HCT116 (cell line): ENCODE measurements around the gene ARHGAP23. TPM values are rescaled to one million over a fixed set of nuclear protein-coding genes. Genes with fewer than 3 reads are reported as not detected.

ENCODE experiments used
- ATAC-seq: fragments of 200-7000 bp; cut with Tn5 transposase; 2 replicates; pipeline ENCODE4 v1.9.1; 2020; ENCODE audit warnings: mild to moderate bottlenecking, moderate library complexity
- BruUV-seq: library from RNA; stranded (reverse); fragments of 400-500 nt; replicated peaks from 2 replicates; lab custom pipeline; 2021; lab: Mats Ljungman, UMichigan
- CTCF ChIA-PET: fragments of 300-600 bp; sonication (Branson Sonifier 250); formaldehyde crosslinking; loops from one replicate; lab custom pipeline; 2021; ENCODE audit warnings: antibody characterized with exemption; lab: Charles Lee
- POLR2A ChIA-PET: fragments of 300-600, 350-600 bp; sonication (Branson Sonifier 250); formaldehyde crosslinking; loops from one replicate; lab custom pipeline; 2021; ENCODE audit warnings: antibody characterized with exemption; lab: Charles Lee
- RAD21 ChIA-PET, 2 experiments: fragments of 300-600 bp; sonication (Branson Sonifier 250); formaldehyde crosslinking; loops; one replicate each; lab custom pipeline; 2023; ENCODE audit warnings: low total read pairs in 2 of 2; ENCODE audit not compliant: uncharacterized antibody in 2 of 2, unreplicated experiment in 2 of 2, low non-redundant PET in 1 of 2; lab: Charles Lee
- DNase-seq: peaks from one replicate; pipeline ENCODE4 v3.0.0-alpha.2; 2010; ENCODE audit warnings: low read depth, low spot score
- H2AFZ ChIP-seq: fragments of 200-600 bp; shearing (Covaris generic), sonication (generic); 2 replicates; pipeline ENCODE4 v1.6.1; 2017; ENCODE audit warnings: low read depth, mixed run types, mixed read lengths, antibody characterized with exemption, low read length; ENCODE audit not compliant: poor library complexity, severe bottlenecking
- H3K27ac ChIP-seq: 2 replicates; pipeline ENCODE4 v1.5.1; 2012; ENCODE audit warnings: low read depth, low read length
- H3K27me3 ChIP-seq: fragments of 200-600 bp; sonication (generic); 2 replicates; pipeline ENCODE4 v1.6.1; 2016; ENCODE audit warnings: mixed run types, low read length, mixed read lengths; ENCODE audit not compliant: insufficient read depth
- H3K36me3 ChIP-seq, 2 experiments: fragments of 200-500 bp in 1 of 2; fragments of 200-600 bp in 1 of 2; sonication (Bioruptor generic) in 1 of 2; sonication (generic) in 1 of 2; 2 replicates each; pipeline versions ENCODE4 v1.5.1 to v1.6.1; 2014 to 2016; ENCODE audit warnings: low read length in 2 of 2, inconsistent platforms in 1 of 2, mixed read lengths in 1 of 2, mixed run types in 1 of 2; ENCODE audit not compliant: insufficient read depth in 2 of 2, control insufficient read depth in 1 of 2
- H3K4me1 ChIP-seq, 2 experiments: fragments of 200-600 bp in 1 of 2; sonication (generic) in 1 of 2; 2 replicates each; pipeline versions ENCODE4 v1.5.1 to v1.6.1; 2012 to 2017; ENCODE audit warnings: low read length in 2 of 2, inconsistent platforms in 1 of 2, mild to moderate bottlenecking in 1 of 2, mixed read lengths in 1 of 2, mixed run types in 1 of 2, moderate library complexity in 1 of 2; ENCODE audit not compliant: insufficient read depth in 2 of 2, control insufficient read depth in 1 of 2
- H3K4me2 ChIP-seq: fragments of 200-600 bp; sonication (generic); 2 replicates; pipeline ENCODE4 v1.6.1; 2017; ENCODE audit warnings: mixed run types, low read length, mixed read lengths
- H3K4me3 ChIP-seq, 2 experiments: fragments of 200-600 bp in 1 of 2; sonication (generic) in 1 of 2; replicated peaks in 1 of 2; 2 replicates each; pipeline ENCODE4 v1.5.1; 2011 to 2016; ENCODE audit warnings: low read length in 2 of 2, control low read depth in 1 of 2, low read depth in 1 of 2, mild to moderate bottlenecking in 1 of 2, mixed read lengths in 1 of 2, mixed run types in 1 of 2
- H3K79me2 ChIP-seq: fragments of 200-600 bp; sonication (generic); 2 replicates; pipeline ENCODE4 v1.6.1; 2017; ENCODE audit warnings: mild to moderate bottlenecking, mixed run types, low read length, moderate library complexity, mixed read lengths; ENCODE audit not compliant: insufficient read depth
- H3K9ac ChIP-seq: fragments of 200-600 bp; sonication (generic); 2 replicates; pipeline ENCODE4 v1.6.1; 2016; ENCODE audit warnings: low read length, mixed read lengths
- H3K9me2 ChIP-seq: fragments of 200-600 bp; sonication (generic), shearing (Covaris generic); 2 replicates; pipeline ENCODE4 v1.6.1; 2017; ENCODE audit warnings: mixed run types, mild to moderate bottlenecking, moderate library complexity; ENCODE audit not compliant: insufficient read depth
- H3K9me3 ChIP-seq, 2 experiments: fragments of 200-500 bp in 1 of 2; fragments of 200-600 bp in 1 of 2; sonication (Bioruptor generic) in 1 of 2; sonication (generic) in 1 of 2; 2 replicates each; pipeline ENCODE4 v1.6.1; 2014 to 2017; ENCODE audit warnings: low read length in 2 of 2, mixed read lengths in 2 of 2, inconsistent platforms in 1 of 2, low read depth in 1 of 2, mild to moderate bottlenecking in 1 of 2, mixed run types in 1 of 2, moderate library complexity in 1 of 2; ENCODE audit not compliant: control insufficient read depth in 1 of 2, insufficient read depth in 1 of 2
- H4K20me1 ChIP-seq: fragments of 200-600 bp; sonication (generic), shearing (Covaris generic); 2 replicates; pipeline ENCODE4 v1.6.1; 2017; ENCODE audit warnings: mixed run types, mild to moderate bottlenecking, moderate library complexity; ENCODE audit not compliant: insufficient read depth
- MAX ChIP-seq: IDR thresholded peaks from 2 replicates; pipeline ENCODE4 v1.6.1; 2012
- POLR2AphosphoS5 ChIP-seq: IDR thresholded peaks from 2 replicates; pipeline ENCODE4 v1.6.1; 2011; ENCODE audit warnings: mild to moderate bottlenecking, low read depth, low read length, moderate library complexity
- SP1 ChIP-seq: IDR thresholded peaks from 2 replicates; pipeline ENCODE4 v1.6.1; 2012; ENCODE audit warnings: low read depth
- TCF7L2 ChIP-seq: IDR thresholded peaks from 2 replicates; pipeline ENCODE4 v1.7.0; 2011; ENCODE audit warnings: borderline replicate concordance, inconsistent platforms; ENCODE audit not compliant: insufficient read depth, insufficient read length; ENCODE audit errors: extremely low read depth
- YY1 ChIP-seq: IDR thresholded peaks from 2 replicates; pipeline ENCODE4 v1.6.1; 2011; ENCODE audit warnings: low read length, low read depth, moderate library complexity, mild to moderate bottlenecking; ENCODE audit not compliant: insufficient replicate concordance; ENCODE audit errors: extremely low read depth
- ZNF274 ChIP-seq: fragments of 200-500 bp; sonication (Bioruptor generic); IDR thresholded peaks from 2 replicates; pipeline ENCODE4 v1.6.1; 2014; ENCODE audit warnings: mild to moderate bottlenecking, low read depth, low read length, inconsistent platforms
- intact Hi-C: fragments of 100-400 bp; cut with micrococcal nuclease; formaldehyde crosslinking; loops from 2 replicates; pipeline ENCODE4 v1.10.0; 2022
- total RNA-seq: library from RNA; stranded (reverse); gene quantifications from one replicate; pipeline ENCODE4 v1.2.1, GENCODE V29; 2021; ENCODE audit not compliant: unreplicated experiment
- TF ChIP-seq, protein P1 (sequence below): IDR thresholded peaks from 2 replicates; pipeline ENCODE4 v1.6.1; 2011; ENCODE audit warnings: mild to moderate bottlenecking, low read length, moderate library complexity; ENCODE audit not compliant: insufficient replicate concordance; ENCODE audit errors: extremely low read depth

The ARHGAP23 gene
- total RNA-seq, 1 experiment from 2014 or later: 41.0 TPM

DNA sequence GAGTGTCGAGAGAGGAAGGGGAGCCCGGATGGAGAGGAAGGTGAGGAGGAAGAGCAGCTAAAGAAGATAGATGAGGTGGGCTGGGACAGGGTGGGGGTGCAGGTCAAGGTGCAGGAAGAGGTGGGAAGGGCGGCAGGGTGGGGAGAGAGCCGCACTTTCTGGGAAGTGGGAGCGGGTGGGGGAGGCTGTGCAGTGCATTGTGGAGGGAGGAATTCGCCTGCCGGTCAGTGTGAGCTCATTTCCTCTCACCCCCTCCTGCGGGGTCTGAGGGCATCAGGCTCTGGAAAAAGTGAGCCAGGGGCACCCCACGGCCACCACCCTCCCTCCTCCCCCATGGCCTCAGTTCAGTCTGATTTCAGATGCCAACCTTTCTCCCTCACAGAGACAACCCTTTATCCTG is 2.5 kb upstream of the ARHGAP23 start:
- Histone ChIP-seq H3K9ac (no peak overlapping the region), H3K4me2 (no peak overlapping the region), H3K27ac (no peak overlapping the region), H3K4me1 (peaks cover 22 to 44% of the 10 kb centered on the region in 2 experiments), H2AFZ (no peak overlapping the region), H3K79me2 (no peaks in the 10 kb centered on the region), H3K9me2 (no peaks in the 10 kb centered on the region), H4K20me1 (no peaks in the 10 kb centered on the region), H3K9me3 (no peaks in the 10 kb centered on the region), H3K36me3 (no peaks in the 10 kb centered on the region), H3K27me3 (no peaks in the 10 kb centered on the region), H3K4me3 (no peak overlapping the region)
- no peak for ATAC-seq
- intact Hi-C loops: no loop called here
- ChIA-PET CTCF (no interaction called here), POLR2A (interaction anchor here (0.7 kb wide), 1 partner anchor 70 kb away, joined by 3 read pairs; no protein-coding TSS in a partner anchor), RAD21 (no interaction called here)
- no peak for DNase-seq
- no TSS peak for BruUV-seq
- TF ChIP-seq TCF7L2 (no peak), POLR2AphosphoS5 (no peak), MAX (no peak), SP1 (no peak), ZNF274 (no peak), YY1 (no peak)
- TF ChIP-seq, protein P1, sequence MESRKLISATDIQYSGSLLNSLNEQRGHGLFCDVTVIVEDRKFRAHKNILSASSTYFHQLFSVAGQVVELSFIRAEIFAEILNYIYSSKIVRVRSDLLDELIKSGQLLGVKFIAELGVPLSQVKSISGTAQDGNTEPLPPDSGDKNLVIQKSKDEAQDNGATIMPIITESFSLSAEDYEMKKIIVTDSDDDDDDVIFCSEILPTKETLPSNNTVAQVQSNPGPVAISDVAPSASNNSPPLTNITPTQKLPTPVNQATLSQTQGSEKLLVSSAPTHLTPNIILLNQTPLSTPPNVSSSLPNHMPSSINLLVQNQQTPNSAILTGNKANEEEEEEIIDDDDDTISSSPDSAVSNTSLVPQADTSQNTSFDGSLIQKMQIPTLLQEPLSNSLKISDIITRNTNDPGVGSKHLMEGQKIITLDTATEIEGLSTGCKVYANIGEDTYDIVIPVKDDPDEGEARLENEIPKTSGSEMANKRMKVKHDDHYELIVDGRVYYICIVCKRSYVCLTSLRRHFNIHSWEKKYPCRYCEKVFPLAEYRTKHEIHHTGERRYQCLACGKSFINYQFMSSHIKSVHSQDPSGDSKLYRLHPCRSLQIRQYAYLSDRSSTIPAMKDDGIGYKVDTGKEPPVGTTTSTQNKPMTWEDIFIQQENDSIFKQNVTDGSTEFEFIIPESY: no peak
